HG03064 (cell line): ENCODE data around the gene HEATR5A.
"Not testable (repeated sequence)": the region's sequence is repeated elsewhere in the genome, so short reads cannot be mapped to it uniquely, and the experiment has no call there.

Source experiments
- ATAC-seq: cut with Tn5 transposase; IDR thresholded peaks from one replicate; pipeline ENCODE4 v1.9.1; 2021; ENCODE audit warnings: low read depth; ENCODE audit not compliant: unreplicated experiment

Gene HEATR5A

GRCh38 chr14:31420319-31421111 is at the start of gene HEATR5A:
Gene HEATR5A, minus strand, starts transcription at chr14:31420550. Its CDS starts 17,575 bp downstream, at chr14:31402975.
- ATAC-seq = peak; percentile 95

GRCh38 chr14:31466554-31466953 is 46.2 kb upstream of the HEATR5A start:
- no peak for ATAC-seq

GRCh38 chr14:31465111-31465510 is 44.8 kb upstream of the HEATR5A start:
- ATAC-seq = no peak

- not testable (repeated sequence) for ATAC-seq
These were observed 42.1 kb upstream of the HEATR5A start for GRCh38 chr14:31462450-31462849.

GRCh38 chr14:31461545-31461944 is 41.2 kb upstream of the HEATR5A start:
- no peak for ATAC-seq

- ATAC-seq = no peak
These were observed 37.6 kb upstream of the HEATR5A start for GRCh38 chr14:31457665-31458659.

GRCh38 chr14:31456841-31457664 is 36.7 kb upstream of the HEATR5A start, which contains the start of gene DTD2:
Gene DTD2, minus strand, starts transcription at chr14:31457506. Its CDS starts 113 bp downstream, at chr14:31457393.
- ATAC-seq = peak; percentile 98

- ATAC-seq = peak; percentile 75
These were observed 29.7 kb upstream of the HEATR5A start for GRCh38 chr14:31449971-31450610.

GRCh38 chr14:31449136-31449535 is 28.8 kb upstream of the HEATR5A start:
- no peak for ATAC-seq

- ATAC-seq = no peak
These were observed 25.4 kb upstream of the HEATR5A start for GRCh38 chr14:31445703-31446102.

GRCh38 chr14:31442284-31442683 is 21.9 kb upstream of the HEATR5A start:
- no peak for ATAC-seq

- ATAC-seq = no peak
These were observed 21.1 kb upstream of the HEATR5A start for GRCh38 chr14:31441273-31442111.

GRCh38 chr14:31440280-31440679 is 19.9 kb upstream of the HEATR5A start:
- no peak for ATAC-seq

GRCh38 chr14:31439561-31439960 is 19.2 kb upstream of the HEATR5A start:
- ATAC-seq = no peak

- not testable (repeated sequence) for ATAC-seq
These were observed 16.8 kb upstream of the HEATR5A start for GRCh38 chr14:31437045-31437691.

GRCh38 chr14:31435276-31435675 is 14.9 kb upstream of the HEATR5A start:
- ATAC-seq = no peak

- no peak for ATAC-seq
These were observed 10.4 kb upstream of the HEATR5A start for GRCh38 chr14:31430634-31431264.

GRCh38 chr14:31429791-31430190 is 9.4 kb upstream of the HEATR5A start:
- ATAC-seq = no peak
